HG03039 (cell line): Measurements from ENCODE around the gene KLF7.

Experiments
- ATAC-seq: cut with Tn5 transposase; IDR thresholded peaks from one replicate; pipeline ENCODE4 v1.9.1; 2021; ENCODE audit warnings: mild to moderate bottlenecking, moderate library complexity; ENCODE audit not compliant: unreplicated experiment

Gene KLF7

GRCh38 chr2:207071820-207072219, 93.9 kb downstream of the KLF7 start:
- peak; percentile 36 for ATAC-seq

- ATAC-seq = no peak
Observed at GRCh38 chr2:207067473-207067872, 98.3 kb downstream of the KLF7 start.

- no peak for ATAC-seq
Observed at GRCh38 chr2:207066791-207067460, 98.8 kb downstream of the KLF7 start.

- no peak for ATAC-seq
Observed at GRCh38 chr2:207066166-207066565, 99.6 kb downstream of the KLF7 start.

- no peak for ATAC-seq
Observed at GRCh38 chr2:207064128-207064690, 101.5 kb downstream of the KLF7 start.

- ATAC-seq = no peak
Observed at GRCh38 chr2:207061181-207061580, 104.6 kb downstream of the KLF7 start.

- no peak for ATAC-seq
Observed at GRCh38 chr2:207055257-207055656, 110.5 kb downstream of the KLF7 start.

GRCh38 chr2:207054521-207054920, 111.2 kb downstream of the KLF7 start:
- no peak for ATAC-seq

- ATAC-seq = no peak
Observed at GRCh38 chr2:207051385-207051965, 114.3 kb downstream of the KLF7 start.

- ATAC-seq = no peak
Observed at GRCh38 chr2:207049122-207049521, 116.6 kb downstream of the KLF7 start.

GRCh38 chr2:207048416-207048815, 117.3 kb downstream of the KLF7 start:
- ATAC-seq = no peak

- no peak for ATAC-seq
Observed at GRCh38 chr2:207046724-207047123, 119.0 kb downstream of the KLF7 start.

- ATAC-seq = no peak
Observed at GRCh38 chr2:207045531-207045930, 120.2 kb downstream of the KLF7 start.

GRCh38 chr2:207044379-207045362, 121.1 kb downstream of the KLF7 start:
- ATAC-seq = no peak

GRCh38 chr2:207042841-207043240, 122.9 kb downstream of the KLF7 start:
- ATAC-seq = no peak

- no peak for ATAC-seq
Observed at GRCh38 chr2:207041786-207042554, 123.8 kb downstream of the KLF7 start.

GRCh38 chr2:207041279-207041678, 124.5 kb downstream of the KLF7 start:
- no peak for ATAC-seq

- no peak for ATAC-seq
Observed at GRCh38 chr2:207040696-207041095, 125.1 kb downstream of the KLF7 start.

GRCh38 chr2:207039225-207039624, 126.5 kb downstream of the KLF7 start:
- no peak for ATAC-seq

GRCh38 chr2:207038299-207038698, 127.4 kb downstream of the KLF7 start:
- no peak for ATAC-seq

- no peak for ATAC-seq
Observed at GRCh38 chr2:207037896-207038295, 127.9 kb downstream of the KLF7 start.
